Endothelial cell of umbilical vein (primary cell): ENCODE results near the gene C4orf51.

ENCODE experiments used
- EZH2 ChIP-seq: IDR thresholded peaks from 2 replicates; pipeline ENCODE4 v1.6.1; 2012; ENCODE audit warnings: borderline replicate concordance, low read depth, mild to moderate bottlenecking, moderate library complexity, low read length, inconsistent platforms; ENCODE audit not compliant: severe bottlenecking
- FOS ChIP-seq: IDR thresholded peaks from 2 replicates; pipeline ENCODE4 v1.6.1; 2011; ENCODE audit warnings: mild to moderate bottlenecking, low read length, moderate library complexity, borderline replicate concordance; ENCODE audit not compliant: insufficient read depth
- GATA2 ChIP-seq: IDR thresholded peaks from 2 replicates; pipeline ENCODE4 v1.7.0; 2011; ENCODE audit warnings: low read depth, mild to moderate bottlenecking, moderate library complexity, mixed read lengths, low read length; ENCODE audit not compliant: insufficient read length, insufficient read depth
- JUN ChIP-seq: IDR thresholded peaks from 2 replicates; pipeline ENCODE4 v1.6.1; 2011; ENCODE audit warnings: borderline replicate concordance, low read depth; ENCODE audit not compliant: insufficient read length, insufficient read depth
- MYC ChIP-seq: IDR thresholded peaks from one replicate; pipeline ENCODE4 v1.6.1; 2011; ENCODE audit warnings: mild to moderate bottlenecking, low read depth, low read length
- POLR2A ChIP-seq: IDR thresholded peaks from 2 replicates; pipeline ENCODE4 v1.6.1; 2012; ENCODE audit warnings: low read depth, mild to moderate bottlenecking, control low read depth, low read length
- POLR2AphosphoS5 ChIP-seq: IDR thresholded peaks from 2 replicates; pipeline ENCODE4 v1.6.1; 2012; ENCODE audit warnings: low read depth, mild to moderate bottlenecking, control low read depth, low read length, moderate library complexity; ENCODE audit not compliant: insufficient read depth
- TF ChIP-seq, protein P1 (sequence below), 2 donors: IDR thresholded peaks; 1 replicate in 1 of 2; 2 replicates in 1 of 2; pipeline ENCODE4 v1.5.1; 2011; ENCODE audit warnings: low read length in 2 of 2, mild to moderate bottlenecking in 2 of 2, moderate library complexity in 2 of 2, control low read depth in 1 of 2, inconsistent platforms in 1 of 2, low read depth in 1 of 2; ENCODE audit not compliant: insufficient read depth in 1 of 2; ENCODE audit errors: extremely low read depth in 1 of 2
- TF ChIP-seq, protein P2 (sequence below): IDR thresholded peaks from 2 replicates; pipeline ENCODE4 v1.6.1; 2011; ENCODE audit not compliant: insufficient read depth, insufficient read length

DNA sequence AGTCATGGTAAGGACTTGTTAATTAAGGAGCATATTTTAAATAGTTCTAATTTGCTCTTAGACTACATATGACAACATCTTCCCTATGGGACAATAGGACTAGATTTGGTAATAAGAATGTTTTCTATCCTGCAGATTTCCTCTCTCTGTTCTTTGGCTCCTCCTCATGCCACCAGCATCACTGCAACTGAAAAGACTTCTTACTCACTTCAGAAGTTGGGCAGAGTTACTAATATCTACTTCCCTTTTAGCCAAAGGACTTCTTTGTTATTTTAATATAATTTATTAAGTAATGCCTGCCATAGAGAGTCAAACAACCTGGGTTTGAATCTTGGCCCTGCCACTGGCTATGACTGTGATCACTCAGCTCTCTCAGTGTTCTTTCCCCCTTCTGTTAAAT, 44.3 kb upstream of the C4orf51 start:
- TF ChIP-seq POLR2A, result no peak
- TF ChIP-seq MYC, result no peak
- TF ChIP-seq, protein P1, sequence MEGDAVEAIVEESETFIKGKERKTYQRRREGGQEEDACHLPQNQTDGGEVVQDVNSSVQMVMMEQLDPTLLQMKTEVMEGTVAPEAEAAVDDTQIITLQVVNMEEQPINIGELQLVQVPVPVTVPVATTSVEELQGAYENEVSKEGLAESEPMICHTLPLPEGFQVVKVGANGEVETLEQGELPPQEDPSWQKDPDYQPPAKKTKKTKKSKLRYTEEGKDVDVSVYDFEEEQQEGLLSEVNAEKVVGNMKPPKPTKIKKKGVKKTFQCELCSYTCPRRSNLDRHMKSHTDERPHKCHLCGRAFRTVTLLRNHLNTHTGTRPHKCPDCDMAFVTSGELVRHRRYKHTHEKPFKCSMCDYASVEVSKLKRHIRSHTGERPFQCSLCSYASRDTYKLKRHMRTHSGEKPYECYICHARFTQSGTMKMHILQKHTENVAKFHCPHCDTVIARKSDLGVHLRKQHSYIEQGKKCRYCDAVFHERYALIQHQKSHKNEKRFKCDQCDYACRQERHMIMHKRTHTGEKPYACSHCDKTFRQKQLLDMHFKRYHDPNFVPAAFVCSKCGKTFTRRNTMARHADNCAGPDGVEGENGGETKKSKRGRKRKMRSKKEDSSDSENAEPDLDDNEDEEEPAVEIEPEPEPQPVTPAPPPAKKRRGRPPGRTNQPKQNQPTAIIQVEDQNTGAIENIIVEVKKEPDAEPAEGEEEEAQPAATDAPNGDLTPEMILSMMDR (IDR thresholded peaks at IDR 0.05; ENCODE audit: extremely low read depth in 1 of 2, insufficient read depth in 1 of 2, low read depth in 1 of 2, low read length in 2 of 2), result no peak
- TF ChIP-seq, protein P2, sequence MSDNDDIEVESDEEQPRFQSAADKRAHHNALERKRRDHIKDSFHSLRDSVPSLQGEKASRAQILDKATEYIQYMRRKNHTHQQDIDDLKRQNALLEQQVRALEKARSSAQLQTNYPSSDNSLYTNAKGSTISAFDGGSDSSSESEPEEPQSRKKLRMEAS, result no peak
- TF ChIP-seq EZH2, result no peak
- TF ChIP-seq POLR2AphosphoS5, result no peak
- no peak for TF ChIP-seq FOS
- TF ChIP-seq JUN, result no peak
- TF ChIP-seq GATA2, result no peak
